Progenitor cell of endocrine pancreas (in vitro differentiated cells): Measurements from ENCODE around the gene TNF. TPM values are rescaled to one million over a fixed set of nuclear protein-coding genes. Genes with fewer than 3 reads are reported as not detected.

Experiments
- DNase-seq: peaks from one replicate; pipeline ENCODE4 v3.0.0; 2021; ENCODE audit warnings: low spot score; ENCODE audit not compliant: unreplicated experiment
- H3K27ac Mint-ChIP-seq: 2 replicates; pipeline ENCODE4 v1.8.0; 2021; ENCODE audit warnings: mild to moderate bottlenecking, moderate library complexity, mixed read lengths
- H3K27me3 Mint-ChIP-seq: 2 replicates; pipeline ENCODE4 v1.8.0; 2021; ENCODE audit warnings: mixed read lengths
- H3K36me3 Mint-ChIP-seq: 2 replicates; pipeline ENCODE4 v1.8.0; 2022; ENCODE audit warnings: mixed read lengths; ENCODE audit not compliant: insufficient read depth
- H3K4me1 Mint-ChIP-seq: 2 replicates; pipeline ENCODE4 v1.8.0; 2021; ENCODE audit warnings: low read depth, mixed read lengths
- H3K4me3 Mint-ChIP-seq: 2 replicates; pipeline ENCODE4 v1.8.0; 2021; ENCODE audit warnings: low read depth, mild to moderate bottlenecking, moderate library complexity, mixed read lengths
- H3K9me3 Mint-ChIP-seq: 2 replicates; pipeline ENCODE4 v1.8.0; 2021; ENCODE audit warnings: low read depth, mixed read lengths
- CTCF ChIP-seq: fragments of 200-600 bp; sonication (generic); IDR thresholded peaks from one replicate; pipeline ENCODE4 v1.5.0; 2021; ENCODE audit warnings: antibody characterized with exemption, mild to moderate bottlenecking; ENCODE audit not compliant: unreplicated experiment
- total RNA-seq: library from RNA; stranded (reverse); gene quantifications from 2 replicates; pipeline ENCODE4 v1.2.1, GENCODE V29; 2021

Gene TNF
- total RNA-seq, 1 donor from 2014 or later: not detected

- peaks cover 28% of the 10 kb centered on the region for H3K36me3 Mint-ChIP-seq
- peaks cover 8% of the 10 kb centered on the region for H3K4me1 Mint-ChIP-seq
- H3K4me3 Mint-ChIP-seq: no peak overlapping the region
- H3K9me3 Mint-ChIP-seq: no peaks in the 10 kb centered on the region
- TF ChIP-seq CTCF: no peak
- no peaks in the 10 kb centered on the region for H3K27me3 Mint-ChIP-seq
- no peak for DNase-seq
- no peak overlapping the region for H3K27ac Mint-ChIP-seq
Observed at GRCh38 chr6:31530659-31531058, 44.7 kb upstream of the TNF start.

- H3K4me1 Mint-ChIP-seq: peaks cover 8% of the 10 kb centered on the region
- peaks cover 33% of the 10 kb centered on the region for H3K36me3 Mint-ChIP-seq
- no peak overlapping the region for H3K27ac Mint-ChIP-seq
- H3K9me3 Mint-ChIP-seq: no peaks in the 10 kb centered on the region
- no peak overlapping the region for H3K4me3 Mint-ChIP-seq
- no peak for DNase-seq
- no peaks in the 10 kb centered on the region for H3K27me3 Mint-ChIP-seq
- no peak for TF ChIP-seq CTCF
Observed at GRCh38 chr6:31531162-31531561, 44.2 kb upstream of the TNF start.

GRCh38 chr6:31531771-31532643 lies 43.4 kb upstream of the TNF start:
- H3K9me3 Mint-ChIP-seq: no peaks in the 10 kb centered on the region
- peaks cover 8% of the 10 kb centered on the region for H3K4me1 Mint-ChIP-seq
- H3K4me3 Mint-ChIP-seq: no peak overlapping the region
- no peak for DNase-seq
- H3K36me3 Mint-ChIP-seq: peaks cover 39% of the 10 kb centered on the region
- no peaks in the 10 kb centered on the region for H3K27me3 Mint-ChIP-seq
- H3K27ac Mint-ChIP-seq: peak overlapping the region; percentile 73
- no peak for TF ChIP-seq CTCF

- no peak for TF ChIP-seq CTCF
- no peak for DNase-seq
- Mint-ChIP-seq H3K4me3 (no peak overlapping the region), H3K36me3 (peaks cover 42% of the 10 kb centered on the region), H3K9me3 (no peaks in the 10 kb centered on the region), H3K27me3 (no peaks in the 10 kb centered on the region), H3K4me1 (peaks cover 8% of the 10 kb centered on the region), H3K27ac (peak overlapping the region; percentile 73)
Observed at GRCh38 chr6:31532644-31533454, 42.5 kb upstream of the TNF start.

GRCh38 chr6:31533455-31533841 lies 41.9 kb upstream of the TNF start:
- Mint-ChIP-seq H3K36me3 (peaks cover 45% of the 10 kb centered on the region), H3K27me3 (no peaks in the 10 kb centered on the region), H3K4me1 (peaks cover 10% of the 10 kb centered on the region), H3K9me3 (no peaks in the 10 kb centered on the region), H3K4me3 (no peak overlapping the region), H3K27ac (no peak overlapping the region)
- no peak for TF ChIP-seq CTCF
- DNase-seq: no peak
